ENCODE measurements around the gene AKAP8. TPM values are rescaled to one million over a fixed set of nuclear protein-coding genes. Genes with fewer than 3 reads are reported as not detected.

AKAP8 gene
- polyA plus RNA-seq, 1 donor (not counting 4 experiments of a cell fraction or from before 2014, with no cell fraction given): 18.1 TPM

DNA sequence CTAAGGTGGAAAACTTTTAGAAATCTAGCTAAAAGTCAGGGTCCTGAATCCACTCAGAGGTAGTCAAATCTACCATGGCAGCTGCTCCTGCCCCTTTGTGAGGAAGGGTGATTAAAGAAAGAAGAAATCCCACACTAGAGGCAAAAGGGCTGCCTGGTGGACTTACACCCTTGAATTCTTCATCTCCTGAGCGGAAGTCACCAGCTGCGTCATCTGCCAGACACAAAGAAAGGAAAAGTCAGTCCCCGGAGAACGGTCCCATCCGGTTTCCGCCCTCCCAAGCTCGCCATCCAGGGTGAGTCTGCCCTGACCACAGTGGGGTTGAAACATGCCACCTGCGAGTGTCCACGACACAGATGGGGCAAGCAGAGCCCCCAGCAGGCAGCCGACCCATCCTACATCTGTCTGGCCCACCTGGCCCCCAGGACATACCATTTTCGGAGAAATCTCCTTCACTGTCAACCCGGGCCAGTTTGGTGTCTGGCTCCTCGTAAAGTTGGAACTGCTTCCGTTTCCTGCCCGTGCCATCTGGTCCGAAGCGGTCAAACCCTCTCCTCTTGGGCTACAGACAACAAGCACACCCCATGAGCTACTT, 7.7 kb downstream of the AKAP8 start:
- no peak overlapping the region for H2AFZ ChIP-seq (ENCODE audit: control insufficient read depth, low read length)
- FAIRE-seq (no peak), DNase-seq (ENCODE audit: low read depth, low spot score) (no peak)
- H3K4me1 ChIP-seq (ENCODE audit: control insufficient read depth, extremely low read depth, insufficient read depth, low read length): peaks cover 3% of the 10 kb centered on the region
- H3K27ac ChIP-seq (ENCODE audit: control insufficient read depth, insufficient read depth, low read length): no peak overlapping the region
- peaks cover 45% of the 10 kb centered on the region for H3K79me2 ChIP-seq (ENCODE audit: control insufficient read depth, insufficient read depth, low read length)
- no peaks in the 10 kb centered on the region for H3K27me3 ChIP-seq (ENCODE audit: control insufficient read depth, extremely low read depth, insufficient read depth, low read length)
- no peak overlapping the region for H3K4me3 ChIP-seq (ENCODE audit: control insufficient read depth in 2 of 3, extremely low read depth in 1 of 3, insufficient read depth in 2 of 3, low read depth in 1 of 3, low read length in 3 of 3)
- H4K20me1 ChIP-seq (ENCODE audit: control insufficient read depth, extremely low read depth, insufficient read depth, low read length): peaks cover 4% of the 10 kb centered on the region
- dilution Hi-C loops (cut with MboI; ENCODE audit: extremely low pct_ligation_motif_present, low sequenced_read_pairs): no loop called here
- peaks cover 47 to 62% of the 10 kb centered on the region in 2 experiments for H3K36me3 ChIP-seq (ENCODE audit: control insufficient read depth in 2 of 2, extremely low read depth in 1 of 2, insufficient read depth in 2 of 2, low read length in 2 of 2)
- no peak overlapping the region for H3K9ac ChIP-seq (ENCODE audit: control insufficient read depth, extremely low read depth, insufficient read depth, low read length)
- H3K9me3 ChIP-seq (ENCODE audit: control insufficient read depth, low read depth, low read length): no peaks in the 10 kb centered on the region
- no peaks in the 10 kb centered on the region for H3K9me1 ChIP-seq (ENCODE audit: control insufficient read depth, extremely low read depth, insufficient read depth, low read length)
- no peak overlapping the region for H3K4me2 ChIP-seq (ENCODE audit: control insufficient read depth, extremely low read depth, insufficient read depth, low read depth, low read length)
- no peak for TF ChIP-seq EZH2 (IDR thresholded peaks at IDR 0.05; ENCODE audit: low read length)
- TF ChIP-seq, protein P1, sequence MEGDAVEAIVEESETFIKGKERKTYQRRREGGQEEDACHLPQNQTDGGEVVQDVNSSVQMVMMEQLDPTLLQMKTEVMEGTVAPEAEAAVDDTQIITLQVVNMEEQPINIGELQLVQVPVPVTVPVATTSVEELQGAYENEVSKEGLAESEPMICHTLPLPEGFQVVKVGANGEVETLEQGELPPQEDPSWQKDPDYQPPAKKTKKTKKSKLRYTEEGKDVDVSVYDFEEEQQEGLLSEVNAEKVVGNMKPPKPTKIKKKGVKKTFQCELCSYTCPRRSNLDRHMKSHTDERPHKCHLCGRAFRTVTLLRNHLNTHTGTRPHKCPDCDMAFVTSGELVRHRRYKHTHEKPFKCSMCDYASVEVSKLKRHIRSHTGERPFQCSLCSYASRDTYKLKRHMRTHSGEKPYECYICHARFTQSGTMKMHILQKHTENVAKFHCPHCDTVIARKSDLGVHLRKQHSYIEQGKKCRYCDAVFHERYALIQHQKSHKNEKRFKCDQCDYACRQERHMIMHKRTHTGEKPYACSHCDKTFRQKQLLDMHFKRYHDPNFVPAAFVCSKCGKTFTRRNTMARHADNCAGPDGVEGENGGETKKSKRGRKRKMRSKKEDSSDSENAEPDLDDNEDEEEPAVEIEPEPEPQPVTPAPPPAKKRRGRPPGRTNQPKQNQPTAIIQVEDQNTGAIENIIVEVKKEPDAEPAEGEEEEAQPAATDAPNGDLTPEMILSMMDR (optimal IDR thresholded peaks at IDR 0.05 in 1 of 3, IDR thresholded peaks at IDR 0.05 in 1 of 3, conservative IDR thresholded peaks at IDR 0.05 in 1 of 3; ENCODE audit: extremely low read depth in 1 of 3, insufficient read depth in 2 of 3, low read length in 3 of 3): no peak

GRCh38 chr19:15371119-15371518, 8.5 kb downstream of the AKAP8 start:
- Histone ChIP-seq H4K20me1 (ENCODE audit: control insufficient read depth, extremely low read depth, insufficient read depth, low read length) (peaks cover 4% of the 10 kb centered on the region), H3K9ac (ENCODE audit: control insufficient read depth, extremely low read depth, insufficient read depth, low read length) (no peak overlapping the region), H3K36me3 (ENCODE audit: control insufficient read depth in 2 of 2, extremely low read depth in 1 of 2, insufficient read depth in 2 of 2, low read length in 2 of 2) (peaks cover 47 to 62% of the 10 kb centered on the region in 2 experiments), H3K4me1 (ENCODE audit: control insufficient read depth, extremely low read depth, insufficient read depth, low read length) (no peaks in the 10 kb centered on the region), H3K9me3 (ENCODE audit: control insufficient read depth, low read depth, low read length) (no peaks in the 10 kb centered on the region), H3K4me2 (ENCODE audit: control insufficient read depth, extremely low read depth, insufficient read depth, low read depth, low read length) (no peak overlapping the region), H3K4me3 (ENCODE audit: control insufficient read depth in 2 of 3, extremely low read depth in 1 of 3, insufficient read depth in 2 of 3, low read depth in 1 of 3, low read length in 3 of 3) (no peak overlapping the region), H3K27ac (ENCODE audit: control insufficient read depth, insufficient read depth, low read length) (no peak overlapping the region), H3K79me2 (ENCODE audit: control insufficient read depth, insufficient read depth, low read length) (peaks cover 37% of the 10 kb centered on the region), H3K9me1 (ENCODE audit: control insufficient read depth, extremely low read depth, insufficient read depth, low read length) (no peaks in the 10 kb centered on the region), H3K27me3 (ENCODE audit: control insufficient read depth, extremely low read depth, insufficient read depth, low read length) (no peaks in the 10 kb centered on the region), H2AFZ (ENCODE audit: control insufficient read depth, low read length) (no peak overlapping the region)
- dilution Hi-C loops (cut with MboI; ENCODE audit: extremely low pct_ligation_motif_present, low sequenced_read_pairs): no loop called here
- no peak for TF ChIP-seq EZH2 (IDR thresholded peaks at IDR 0.05; ENCODE audit: low read length)
- TF ChIP-seq, protein P1 (optimal IDR thresholded peaks at IDR 0.05 in 1 of 3, IDR thresholded peaks at IDR 0.05 in 1 of 3, conservative IDR thresholded peaks at IDR 0.05 in 1 of 3; ENCODE audit: extremely low read depth in 1 of 3, insufficient read depth in 2 of 3, low read length in 3 of 3): no peak
- DNase-seq (ENCODE audit: low read depth, low spot score) (no peak), FAIRE-seq (no peak)

Data from keratinocyte (primary cell).